ENCODE data around the gene ELOVL7.

DNA sequence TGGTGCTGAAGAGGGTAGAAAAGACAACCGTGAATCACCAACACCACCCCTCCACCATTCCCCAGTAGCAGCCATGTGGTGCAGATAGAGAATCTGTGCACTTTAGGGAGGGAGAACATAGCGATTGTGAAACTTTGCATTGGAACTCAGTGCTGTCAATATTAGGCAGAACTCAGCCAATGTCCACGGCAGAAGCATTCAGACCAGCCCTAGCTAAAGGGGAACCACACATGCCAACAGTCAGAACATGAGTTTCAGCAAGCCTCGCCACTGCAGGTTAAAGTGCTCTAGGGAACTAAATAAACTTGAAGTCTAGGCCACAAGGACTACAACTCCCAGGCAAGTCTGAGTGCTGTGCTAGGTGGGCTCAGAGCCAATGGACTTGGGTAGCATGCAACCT lies 105.6 kb downstream of the ELOVL7 start:
- no peak for TF ChIP-seq POU2F2 (IDR thresholded peaks at IDR 0.05; ENCODE audit: borderline replicate concordance, low read depth, low read length)
- TF ChIP-seq, protein P1, sequence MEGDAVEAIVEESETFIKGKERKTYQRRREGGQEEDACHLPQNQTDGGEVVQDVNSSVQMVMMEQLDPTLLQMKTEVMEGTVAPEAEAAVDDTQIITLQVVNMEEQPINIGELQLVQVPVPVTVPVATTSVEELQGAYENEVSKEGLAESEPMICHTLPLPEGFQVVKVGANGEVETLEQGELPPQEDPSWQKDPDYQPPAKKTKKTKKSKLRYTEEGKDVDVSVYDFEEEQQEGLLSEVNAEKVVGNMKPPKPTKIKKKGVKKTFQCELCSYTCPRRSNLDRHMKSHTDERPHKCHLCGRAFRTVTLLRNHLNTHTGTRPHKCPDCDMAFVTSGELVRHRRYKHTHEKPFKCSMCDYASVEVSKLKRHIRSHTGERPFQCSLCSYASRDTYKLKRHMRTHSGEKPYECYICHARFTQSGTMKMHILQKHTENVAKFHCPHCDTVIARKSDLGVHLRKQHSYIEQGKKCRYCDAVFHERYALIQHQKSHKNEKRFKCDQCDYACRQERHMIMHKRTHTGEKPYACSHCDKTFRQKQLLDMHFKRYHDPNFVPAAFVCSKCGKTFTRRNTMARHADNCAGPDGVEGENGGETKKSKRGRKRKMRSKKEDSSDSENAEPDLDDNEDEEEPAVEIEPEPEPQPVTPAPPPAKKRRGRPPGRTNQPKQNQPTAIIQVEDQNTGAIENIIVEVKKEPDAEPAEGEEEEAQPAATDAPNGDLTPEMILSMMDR (IDR thresholded peaks at IDR 0.05 in 2 of 3, conservative IDR thresholded peaks at IDR 0.05 in 1 of 3; ENCODE audit: control insufficient read depth in 2 of 3, extremely low read depth in 1 of 3, insufficient read depth in 1 of 3, low read depth in 3 of 3, low read length in 3 of 3): no peak
- TF ChIP-seq POLR2A (IDR thresholded peaks at IDR 0.05; ENCODE audit: low read depth, low read length): no peak
- TF ChIP-seq HDGF (IDR thresholded peaks at IDR 0.05): no peak
